HL-60 (cell line): Measurements from ENCODE around the gene MKLN1.

Experiments
- CTCF ChIP-seq: IDR thresholded peaks from one replicate; pipeline ENCODE4 v1.5.1; 2011; ENCODE audit warnings: low read length, control low read depth, inconsistent platforms; ENCODE audit not compliant: insufficient read depth
- GABPA ChIP-seq: IDR thresholded peaks from 2 replicates; pipeline ENCODE4 v1.6.1; 2012; ENCODE audit warnings: low read depth
- POLR2AphosphoS5 ChIP-seq: IDR thresholded peaks from 2 replicates; pipeline ENCODE4 v1.6.1; 2012; ENCODE audit warnings: low read depth

- TF ChIP-seq CTCF (no peak), POLR2AphosphoS5 (no peak), GABPA (no peak)
Measured at GRCh38 chr7:131320603-131321002, 7.1 kb upstream of the MKLN1 start.
